Upper lobe of left lung (tissue), 4 donors: ENCODE measurements around the gene KISS1R.

Source experiments
- CTCF ChIP-seq, 6 experiments: fragments of 450-650 bp in 4 of 6; fragments of 200-600 bp in 2 of 6; sonication (generic) in 2 of 6; IDR thresholded peaks; one replicate each; pipeline ENCODE4 v1.5.1; 2016 to 2019; ENCODE audit warnings: antibody characterized with exemption in 6 of 6
- POLR2A ChIP-seq, 4 donors: fragments of 450-650 bp; IDR thresholded peaks; one replicate each; pipeline ENCODE4 v1.5.1; 2016 to 2017; ENCODE audit warnings: antibody characterized with exemption in 4 of 4, mild to moderate bottlenecking in 2 of 4
- POLR2AphosphoS5 ChIP-seq, 2 donors: sonication (generic); formaldehyde crosslinking; IDR thresholded peaks; one replicate each; pipeline ENCODE4 v1.5.1; 2017; ENCODE audit warnings: antibody characterized with exemption in 2 of 2

GRCh38 chr19:912181-913079 lies 4.7 kb upstream of the KISS1R start:
- TF ChIP-seq POLR2A (IDR thresholded peaks at IDR 0.05) (no peak), CTCF (IDR thresholded peaks at IDR 0.05) (no peak), POLR2AphosphoS5 (IDR thresholded peaks at IDR 0.05) (no peak)
